ENCODE measurements around the gene THEM5. TPM values are rescaled to one million over a fixed set of nuclear protein-coding genes. Genes with fewer than 3 reads are reported as not detected.
"Not testable (repeated sequence)": the region's sequence is repeated elsewhere in the genome, so short reads cannot be mapped to it uniquely, and the experiment has no call there.

The THEM5 gene
- total RNA-seq, 1 experiment from 2014 or later: not detected

DNA sequence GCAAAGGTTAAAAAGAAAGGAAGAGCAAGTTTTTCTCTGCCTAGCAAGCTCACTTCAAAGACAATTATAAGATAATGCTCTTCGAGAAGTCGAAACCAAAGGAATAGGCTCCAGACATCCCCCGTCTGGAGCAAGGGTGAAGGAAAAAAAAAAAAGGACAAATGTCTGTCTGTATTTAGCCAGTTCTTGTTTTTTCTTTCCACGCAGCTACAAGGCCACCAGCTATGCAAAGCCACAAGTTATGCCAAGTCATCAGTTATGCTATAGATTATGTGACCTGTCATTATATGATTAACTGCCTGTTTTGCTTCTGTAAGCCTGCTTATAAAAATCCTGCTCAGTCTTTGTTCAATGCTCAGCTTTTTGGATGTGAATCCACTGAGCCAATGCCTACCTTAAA, 2.4 kb upstream of the THEM5 start:
- POLR2A ChIA-PET: no interaction called here

DNA sequence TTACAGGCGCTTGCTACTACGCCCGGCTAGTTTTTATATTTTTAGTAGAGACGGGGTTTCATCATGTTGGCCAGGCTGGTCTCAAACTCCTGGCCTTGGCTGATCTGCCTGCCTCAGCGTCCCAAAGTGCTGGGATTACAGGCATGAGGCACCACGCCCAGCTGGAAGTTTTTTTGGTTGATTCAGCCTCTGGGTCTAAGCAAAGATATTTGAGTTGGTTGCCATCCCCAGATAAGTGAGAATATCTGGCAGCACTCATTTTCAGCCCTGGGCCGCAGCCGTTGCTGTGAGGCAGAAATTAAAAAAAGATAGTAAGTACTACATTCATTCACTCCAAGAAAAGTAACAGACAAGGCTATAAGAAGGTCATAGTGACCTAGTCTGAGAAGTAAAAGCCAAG, 2.0 kb upstream of the THEM5 start:
- DNase-seq (ENCODE audit: low read depth, low spot score); H2AFZ ChIP-seq (ENCODE audit: low read depth, low read length, poor library complexity, severe bottlenecking); RAD21 ChIA-PET (ENCODE audit: low non-redundant PET in 1 of 2, low total read pairs in 2 of 2, uncharacterized antibody in 2 of 2, unreplicated experiment in 2 of 2); H3K9me2 ChIP-seq (ENCODE audit: insufficient read depth); H3K4me1 ChIP-seq (ENCODE audit: control insufficient read depth in 1 of 2, insufficient read depth in 2 of 2, low read length in 2 of 2); intact Hi-C loops (cut with micrococcal nuclease); H3K36me3 ChIP-seq (ENCODE audit: control insufficient read depth in 1 of 2, insufficient read depth in 2 of 2, low read length in 2 of 2); BruUV-seq (replicated peaks); H3K4me2 ChIP-seq (ENCODE audit: low read length); H3K4me3 ChIP-seq (replicated peaks in 1 of 2; ENCODE audit: low read depth in 1 of 2, low read length in 2 of 2); H3K9ac ChIP-seq (ENCODE audit: low read length); ATAC-seq; H3K79me2 ChIP-seq (ENCODE audit: insufficient read depth, low read length); POLR2A ChIA-PET; CTCF ChIA-PET; H4K20me1 ChIP-seq (ENCODE audit: insufficient read depth); H3K27me3 ChIP-seq (ENCODE audit: insufficient read depth, low read length); H3K27ac ChIP-seq (ENCODE audit: low read depth, low read length); H3K9me3 ChIP-seq (ENCODE audit: control insufficient read depth in 1 of 2, insufficient read depth in 1 of 2, low read depth in 1 of 2, low read length in 2 of 2): not testable (repeated sequence)

More for the DNA sequence above, 2.4 kb upstream of the THEM5 start:
- Histone ChIP-seq H3K27me3 (ENCODE audit: insufficient read depth, low read length) (peaks cover 6% of the 10 kb centered on the region; the same call in 1 of the 2 replicates), H3K9me3 (ENCODE audit: control insufficient read depth in 1 of 2, insufficient read depth in 1 of 2, low read depth in 1 of 2, low read length in 2 of 2) (no peaks in the 10 kb centered on the region), H2AFZ (ENCODE audit: low read depth, low read length, poor library complexity, severe bottlenecking) (no peak overlapping the region), H3K9me2 (ENCODE audit: insufficient read depth) (no peaks in the 10 kb centered on the region), H3K27ac (ENCODE audit: low read depth, low read length) (no peak overlapping the region), H4K20me1 (ENCODE audit: insufficient read depth) (no peaks in the 10 kb centered on the region), H3K4me3 (replicated peaks in 1 of 2; ENCODE audit: low read depth in 1 of 2, low read length in 2 of 2) (no peak overlapping the region), H3K4me2 (ENCODE audit: low read length) (no peak overlapping the region), H3K9ac (ENCODE audit: low read length) (no peak overlapping the region), H3K79me2 (ENCODE audit: insufficient read depth, low read length) (no peaks in the 10 kb centered on the region), H3K4me1 (ENCODE audit: control insufficient read depth in 1 of 2, insufficient read depth in 2 of 2, low read length in 2 of 2) (no peaks in the 10 kb centered on the region), H3K36me3 (ENCODE audit: control insufficient read depth in 1 of 2, insufficient read depth in 2 of 2, low read length in 2 of 2) (no peaks in the 10 kb centered on the region)
- intact Hi-C loops (cut with micrococcal nuclease): no loop called here
- TF ChIP-seq, protein P1, sequence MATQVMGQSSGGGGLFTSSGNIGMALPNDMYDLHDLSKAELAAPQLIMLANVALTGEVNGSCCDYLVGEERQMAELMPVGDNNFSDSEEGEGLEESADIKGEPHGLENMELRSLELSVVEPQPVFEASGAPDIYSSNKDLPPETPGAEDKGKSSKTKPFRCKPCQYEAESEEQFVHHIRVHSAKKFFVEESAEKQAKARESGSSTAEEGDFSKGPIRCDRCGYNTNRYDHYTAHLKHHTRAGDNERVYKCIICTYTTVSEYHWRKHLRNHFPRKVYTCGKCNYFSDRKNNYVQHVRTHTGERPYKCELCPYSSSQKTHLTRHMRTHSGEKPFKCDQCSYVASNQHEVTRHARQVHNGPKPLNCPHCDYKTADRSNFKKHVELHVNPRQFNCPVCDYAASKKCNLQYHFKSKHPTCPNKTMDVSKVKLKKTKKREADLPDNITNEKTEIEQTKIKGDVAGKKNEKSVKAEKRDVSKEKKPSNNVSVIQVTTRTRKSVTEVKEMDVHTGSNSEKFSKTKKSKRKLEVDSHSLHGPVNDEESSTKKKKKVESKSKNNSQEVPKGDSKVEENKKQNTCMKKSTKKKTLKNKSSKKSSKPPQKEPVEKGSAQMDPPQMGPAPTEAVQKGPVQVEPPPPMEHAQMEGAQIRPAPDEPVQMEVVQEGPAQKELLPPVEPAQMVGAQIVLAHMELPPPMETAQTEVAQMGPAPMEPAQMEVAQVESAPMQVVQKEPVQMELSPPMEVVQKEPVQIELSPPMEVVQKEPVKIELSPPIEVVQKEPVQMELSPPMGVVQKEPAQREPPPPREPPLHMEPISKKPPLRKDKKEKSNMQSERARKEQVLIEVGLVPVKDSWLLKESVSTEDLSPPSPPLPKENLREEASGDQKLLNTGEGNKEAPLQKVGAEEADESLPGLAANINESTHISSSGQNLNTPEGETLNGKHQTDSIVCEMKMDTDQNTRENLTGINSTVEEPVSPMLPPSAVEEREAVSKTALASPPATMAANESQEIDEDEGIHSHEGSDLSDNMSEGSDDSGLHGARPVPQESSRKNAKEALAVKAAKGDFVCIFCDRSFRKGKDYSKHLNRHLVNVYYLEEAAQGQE (IDR thresholded peaks at IDR 0.05; ENCODE audit: low read depth): no peak
- TF ChIP-seq EZH2 (IDR thresholded peaks at IDR 0.05) (no peak), YY1 (IDR thresholded peaks at IDR 0.05; ENCODE audit: extremely low read depth, insufficient replicate concordance, low read depth, low read length) (no peak), CEBPB (IDR thresholded peaks at IDR 0.05; ENCODE audit: low read depth) (no peak)
- TF ChIP-seq, protein P2, sequence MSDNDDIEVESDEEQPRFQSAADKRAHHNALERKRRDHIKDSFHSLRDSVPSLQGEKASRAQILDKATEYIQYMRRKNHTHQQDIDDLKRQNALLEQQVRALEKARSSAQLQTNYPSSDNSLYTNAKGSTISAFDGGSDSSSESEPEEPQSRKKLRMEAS (IDR thresholded peaks at IDR 0.05): no peak
- BruUV-seq (replicated peaks): no TSS peak
- CTCF ChIA-PET: no interaction called here
- DNase-seq (ENCODE audit: low read depth, low spot score): no peak
- ATAC-seq: no peak
- RAD21 ChIA-PET (ENCODE audit: low non-redundant PET in 1 of 2, low total read pairs in 2 of 2, uncharacterized antibody in 2 of 2, unreplicated experiment in 2 of 2): no interaction called here
